Measurements from ENCODE around the gene ALLC.
A peak's percentile ranks its signal among the peaks of the same experiment; 100 is the strongest.
"Not testable (repeated sequence)": the region's sequence is repeated elsewhere in the genome, so short reads cannot be mapped to it uniquely, and the experiment has no call there.

ALLC gene

GRCh38 chr2:3626812-3627499 lies 31.0 kb upstream of the ALLC start:
- no peak for DNase-seq

DNA sequence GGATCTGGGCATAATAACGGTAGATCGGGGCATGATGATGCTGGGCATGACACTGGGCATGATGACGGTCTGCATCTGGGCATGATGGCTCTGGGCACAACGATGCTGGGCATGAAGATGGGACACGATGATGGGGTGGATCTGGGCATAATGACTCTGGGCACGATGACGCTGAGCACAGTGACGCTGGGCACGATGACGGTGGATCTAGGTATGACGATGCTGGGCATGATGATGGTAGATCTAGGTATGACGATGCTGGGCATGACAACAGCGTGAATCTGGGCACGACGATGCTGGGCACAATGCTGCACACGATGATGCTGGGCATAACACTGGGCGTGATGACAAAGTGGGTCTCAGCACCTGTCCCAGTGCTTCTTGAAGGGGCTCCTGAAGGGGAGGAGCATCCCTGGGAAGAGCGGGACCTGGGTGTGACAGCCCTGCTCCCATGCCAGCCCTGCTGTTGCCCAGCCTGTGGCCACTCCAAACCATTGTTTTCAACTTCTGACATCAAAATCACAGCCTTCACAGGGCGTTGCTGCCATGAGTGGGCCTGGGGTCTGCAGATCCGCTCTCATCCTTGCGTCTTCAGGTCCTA lies 30.4 kb upstream of the ALLC start:
- DNase-seq = no peak

DNA sequence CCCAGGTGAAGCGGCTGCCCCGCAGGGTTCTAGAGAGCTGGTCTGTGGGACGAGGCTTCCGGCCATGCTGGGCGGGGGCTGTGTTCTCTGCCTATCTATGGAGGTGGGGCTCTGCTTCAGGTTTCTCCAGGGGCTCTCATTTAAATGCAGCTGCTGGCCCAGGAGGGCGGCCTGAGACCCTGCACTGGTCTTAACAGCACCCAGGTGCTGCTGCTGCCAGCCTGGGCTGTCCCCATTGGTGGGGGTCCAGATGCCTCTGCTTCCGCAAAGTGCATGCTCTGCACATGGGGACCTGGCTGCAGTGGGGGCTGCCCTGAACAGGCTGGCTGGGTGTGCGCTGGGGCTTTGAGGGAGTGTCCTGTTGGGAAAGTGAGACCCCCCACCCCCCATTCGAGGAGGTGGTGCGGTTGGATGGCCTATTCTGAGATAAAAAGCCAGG lies 29.7 kb upstream of the ALLC start:
- no peak for DNase-seq

GRCh38 chr2:3628800-3629199 lies 29.2 kb upstream of the ALLC start:
- DNase-seq = peak; percentile 20

GRCh38 chr2:3630631-3631030 lies 27.4 kb upstream of the ALLC start:
- DNase-seq = no peak

DNA sequence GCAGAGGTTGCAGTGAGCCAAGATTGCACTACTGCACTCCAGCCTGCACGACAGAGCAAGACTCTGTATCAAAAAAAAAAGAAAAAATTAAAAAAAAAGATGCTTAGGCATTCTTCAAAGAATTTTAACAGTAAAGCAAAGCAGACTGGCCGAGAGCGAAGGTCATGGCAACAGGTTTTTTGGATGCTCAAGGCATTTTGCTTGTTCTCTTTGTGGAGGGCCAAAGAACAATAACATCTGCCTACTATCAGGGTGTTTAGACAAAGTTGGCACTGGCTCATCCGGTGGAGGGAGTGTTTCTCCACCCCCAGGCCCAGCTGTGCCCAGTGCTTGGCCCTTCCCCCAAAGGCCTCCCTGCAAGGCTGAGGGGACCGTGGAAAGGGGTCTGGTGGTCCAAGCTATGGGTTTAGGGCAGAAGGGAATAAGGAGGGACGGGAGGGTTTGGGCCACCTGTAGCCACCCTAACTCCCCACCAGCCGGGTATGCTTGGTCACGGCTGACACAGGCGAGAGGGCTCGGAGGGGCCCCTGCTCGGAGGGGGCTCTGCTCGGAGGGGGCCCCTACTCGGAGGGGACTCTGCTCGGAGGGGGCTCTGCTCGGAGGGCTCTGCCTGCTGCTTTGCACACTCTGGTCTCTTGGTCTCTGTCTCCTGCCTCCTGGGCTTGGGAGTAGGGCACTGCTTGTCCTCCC lies 26.7 kb upstream of the ALLC start:
- DNase-seq = no peak

DNA sequence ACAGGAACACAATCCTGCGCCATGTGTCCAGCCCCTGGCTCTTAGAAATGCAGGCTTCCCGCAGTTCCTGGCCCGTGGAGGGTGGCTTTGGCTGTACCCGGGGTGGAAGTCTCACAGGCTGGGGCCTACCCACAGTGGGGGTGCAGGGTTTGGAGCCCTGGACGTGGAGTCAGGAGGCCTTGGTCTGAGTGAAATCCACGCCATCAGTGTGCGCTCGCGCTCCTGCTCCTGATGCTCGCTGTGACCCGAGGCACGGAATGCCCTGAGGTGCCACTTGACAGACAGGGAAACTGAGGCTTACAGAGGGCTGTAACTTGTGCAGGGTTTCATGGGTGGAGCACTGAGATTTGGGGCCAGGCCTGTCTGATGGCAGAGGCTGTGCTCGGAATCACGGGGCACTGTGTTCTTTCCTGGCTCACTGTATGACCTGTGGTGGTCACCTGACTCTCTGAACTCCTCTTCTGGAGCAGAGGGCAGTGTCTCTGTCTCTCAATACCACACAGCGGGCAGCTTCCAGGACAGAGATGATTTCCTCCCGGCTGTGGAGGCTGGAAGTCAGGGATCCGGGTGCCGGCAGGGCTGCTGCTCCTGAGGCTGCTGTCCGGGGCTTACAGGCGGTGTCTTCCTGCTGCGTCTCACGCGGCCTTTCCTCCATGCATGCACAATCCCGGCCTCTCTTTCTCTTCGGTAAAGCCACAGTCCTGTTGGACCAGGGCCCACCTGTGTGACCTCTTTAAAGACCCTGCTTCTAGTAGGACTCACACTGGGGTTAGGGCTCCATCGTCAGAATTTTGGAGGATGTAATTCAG lies 25.9 kb upstream of the ALLC start:
- DNase-seq = no peak

DNA sequence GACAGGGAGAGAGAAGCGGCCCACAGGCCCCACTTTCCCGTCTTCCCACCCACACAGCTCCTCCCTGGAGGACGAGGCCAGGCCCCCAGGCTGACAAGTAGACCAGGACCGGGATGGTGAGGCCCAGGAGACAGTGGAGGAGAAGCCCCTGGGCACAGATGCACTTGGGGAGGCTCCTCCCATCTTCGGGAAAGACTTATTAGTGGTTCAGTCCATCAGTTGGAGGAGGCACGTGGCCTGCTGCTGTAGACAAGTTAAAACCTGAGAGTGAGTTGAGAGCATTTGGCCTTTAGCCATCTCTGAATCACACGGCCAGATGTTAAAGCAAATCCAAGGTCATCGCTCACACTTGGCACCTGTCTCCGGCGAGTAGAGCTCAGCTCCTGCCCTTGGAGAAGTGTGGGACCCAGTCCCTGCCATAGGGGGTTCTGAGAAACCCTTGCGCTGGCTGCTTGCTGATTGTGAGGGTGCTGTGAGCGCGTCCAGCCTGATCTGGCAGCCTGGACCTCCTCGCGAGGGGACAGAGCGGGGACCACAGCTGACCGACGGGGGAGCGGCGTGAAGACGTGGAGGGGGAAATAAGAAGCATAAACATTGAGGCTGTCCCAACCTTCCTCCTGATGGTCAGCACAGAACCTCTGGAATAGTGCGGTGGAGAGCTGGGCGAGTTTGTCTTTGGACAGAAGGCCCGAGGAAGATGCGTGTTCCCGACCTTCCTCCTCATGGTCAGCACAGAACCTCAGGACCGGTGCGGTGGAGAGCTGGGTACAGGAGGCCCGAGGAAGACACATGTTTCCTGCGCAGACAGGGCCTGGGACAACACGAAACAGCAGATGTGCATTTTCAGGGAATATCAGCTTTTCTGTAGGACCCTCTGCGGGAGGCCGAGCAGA lies 24.7 kb upstream of the ALLC start:
- DNase-seq = no peak

- no peak for DNase-seq
Measured at GRCh38 chr2:3633982-3634595, 23.9 kb upstream of the ALLC start.

- DNase-seq = no peak
Measured at GRCh38 chr2:3634596-3635121, 23.3 kb upstream of the ALLC start.

DNA sequence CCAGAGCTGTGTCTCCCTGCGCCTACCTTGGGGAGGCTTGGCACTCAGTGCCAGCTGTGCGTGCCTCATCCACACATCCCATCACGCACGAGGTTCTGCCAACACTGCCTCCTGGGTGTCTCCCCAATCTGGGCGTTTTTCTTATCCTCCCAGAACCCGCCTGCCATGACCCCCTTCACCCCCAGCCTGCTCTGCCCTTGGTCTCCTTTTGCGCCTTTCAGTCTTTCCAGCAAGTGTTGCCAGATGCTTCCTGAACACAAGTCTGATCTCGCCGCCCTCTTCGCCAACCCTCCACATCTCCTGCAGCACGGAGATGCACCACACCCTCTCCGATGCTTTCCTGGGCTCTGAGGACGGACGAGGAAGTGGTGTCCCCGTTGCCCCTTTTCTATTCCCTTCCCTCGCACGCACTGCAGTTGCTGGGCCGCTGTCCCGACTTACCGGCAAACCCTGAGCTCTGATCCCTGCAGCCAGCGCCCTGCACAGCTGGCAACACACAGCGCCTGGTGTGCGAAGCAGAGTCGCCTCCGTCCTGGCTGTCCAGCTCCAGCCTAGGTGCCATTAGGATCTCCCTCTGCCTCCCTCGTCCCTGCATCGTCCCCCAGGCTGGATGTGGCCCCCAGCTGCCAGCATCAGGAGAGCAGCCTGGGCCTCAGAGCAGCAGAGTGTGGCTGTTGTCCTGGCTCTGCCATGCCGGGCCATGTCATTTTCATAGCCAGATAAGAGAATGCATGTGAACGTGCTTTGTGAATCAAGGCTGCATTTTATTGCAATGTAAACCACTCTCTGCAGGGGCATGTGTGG lies 22.6 kb upstream of the ALLC start:
- DNase-seq = no peak

DNA sequence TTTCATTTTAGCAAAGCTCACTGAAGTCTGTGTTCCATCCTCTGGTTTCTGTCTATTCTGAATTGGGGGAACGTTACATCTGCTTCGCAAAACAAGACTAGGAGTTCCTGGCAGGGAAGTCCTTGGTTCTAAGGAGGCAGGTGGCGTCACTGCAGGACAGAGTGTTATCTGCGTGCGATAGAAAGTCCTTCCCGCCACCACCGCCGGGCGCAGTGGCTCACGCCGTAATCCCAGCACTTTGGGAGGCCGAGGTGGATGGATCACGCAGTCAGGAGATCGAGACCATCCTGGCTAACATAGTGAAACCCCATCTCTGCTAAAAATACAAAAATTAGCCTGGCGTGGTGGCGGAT lies 22.0 kb upstream of the ALLC start:
- not testable (repeated sequence) for DNase-seq

DNA sequence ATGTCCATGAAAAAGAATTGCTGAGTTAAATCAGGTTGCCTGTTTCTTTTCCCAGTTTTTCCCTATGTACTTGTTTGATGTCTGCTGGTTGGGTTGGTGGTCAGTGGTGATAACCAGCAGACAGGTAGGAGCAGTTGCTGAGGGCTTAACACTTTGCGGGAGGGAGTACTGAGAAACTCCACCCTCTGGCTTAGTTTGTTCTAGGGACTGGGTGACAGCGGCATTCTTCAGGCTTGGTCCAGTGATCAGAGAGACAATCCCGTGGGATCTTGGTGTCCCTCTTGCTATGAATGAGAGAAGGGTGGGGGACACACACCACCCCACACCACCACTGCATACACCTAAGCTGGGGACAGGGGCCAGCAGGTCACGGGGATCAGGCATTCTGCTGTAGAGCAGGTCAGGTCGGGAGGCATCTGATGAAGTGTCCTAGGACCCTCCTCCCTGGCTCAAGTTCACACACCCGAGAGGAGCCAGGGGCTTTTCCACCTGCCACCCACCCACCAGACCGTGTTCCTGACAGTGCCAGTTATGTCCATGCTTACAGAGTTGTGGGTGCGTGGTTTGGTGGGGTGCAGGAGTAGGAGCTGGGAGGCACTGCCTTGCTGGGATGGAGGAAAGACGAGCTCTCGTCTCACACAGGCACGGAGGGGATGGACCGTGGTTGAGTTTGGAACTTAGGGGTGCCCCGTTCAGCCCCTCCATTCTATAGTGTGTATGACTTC lies 21.3 kb upstream of the ALLC start:
- DNase-seq = no peak

DNA sequence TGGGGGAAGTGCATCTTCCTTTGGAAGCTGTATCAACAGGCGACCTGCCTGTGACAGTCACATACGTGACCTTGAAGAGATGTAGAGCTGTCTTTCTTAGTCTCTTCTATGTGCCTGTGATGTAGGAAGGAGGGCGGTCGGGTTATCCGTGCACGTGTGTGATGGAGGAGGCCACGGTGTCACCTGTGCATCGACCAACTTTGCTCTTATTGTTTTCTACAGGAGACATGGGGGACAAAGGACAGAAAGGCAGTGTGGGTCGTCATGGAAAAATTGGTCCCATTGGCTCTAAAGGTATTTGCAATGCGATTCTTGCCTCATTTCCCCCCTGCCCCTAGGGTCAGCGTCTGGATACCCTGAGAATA lies 20.7 kb upstream of the ALLC start:
- no peak for DNase-seq

DNA sequence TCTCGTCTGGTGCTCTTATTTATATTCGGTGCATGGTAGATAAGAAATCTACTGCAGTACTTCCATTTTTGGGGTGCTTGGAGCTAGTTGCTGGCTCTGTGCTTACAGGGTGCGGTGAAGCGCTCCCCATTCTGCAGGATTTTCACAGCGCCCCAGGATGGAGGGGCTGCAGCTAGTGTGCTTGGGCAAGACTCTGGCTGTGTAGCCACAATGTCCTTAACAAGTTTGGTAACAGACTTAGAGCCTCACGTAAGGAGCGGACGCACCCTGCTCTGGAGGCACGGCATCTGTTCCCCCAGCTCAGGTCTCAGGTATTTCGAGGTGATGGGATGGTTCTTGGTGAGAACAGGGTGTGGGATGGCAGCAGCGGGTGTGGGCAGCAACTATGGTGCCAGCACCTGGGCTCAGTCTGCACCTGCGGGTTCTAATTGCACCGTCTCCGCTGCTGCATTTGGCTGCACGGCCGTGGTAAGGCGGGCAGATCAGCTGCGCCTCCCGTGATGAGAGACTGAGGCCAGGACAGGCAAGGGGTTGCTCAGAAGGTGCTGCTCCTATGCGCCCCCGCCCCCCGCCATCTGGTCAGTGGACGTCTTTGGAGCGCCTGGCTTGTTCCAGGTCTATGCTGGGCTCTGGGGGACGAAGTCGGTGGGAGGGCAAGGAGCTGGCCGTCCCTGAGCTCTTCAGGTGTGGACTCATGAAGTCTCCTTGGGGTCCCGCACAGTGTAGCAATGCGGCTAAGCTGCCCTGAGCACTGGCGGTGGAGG lies 20.1 kb upstream of the ALLC start:
- no peak for DNase-seq

DNA sequence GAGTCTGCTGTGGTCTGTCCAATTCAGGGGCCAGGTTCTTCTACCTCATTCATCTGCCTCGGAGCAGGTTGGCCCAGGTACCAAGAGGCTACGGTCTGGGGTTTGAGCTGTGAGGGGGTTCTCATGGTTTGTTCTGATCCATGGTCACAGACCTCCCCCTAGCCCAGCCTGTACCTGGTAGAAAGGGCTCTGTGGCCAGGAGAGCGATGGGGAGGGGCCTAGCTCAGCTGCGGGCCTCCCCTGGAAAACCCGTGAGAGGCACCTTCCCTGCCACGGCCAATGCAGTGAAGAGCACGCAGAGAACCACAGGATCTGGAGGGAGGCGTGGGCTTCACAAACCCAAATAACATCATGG lies 19.6 kb upstream of the ALLC start:
- no peak for DNase-seq

DNA sequence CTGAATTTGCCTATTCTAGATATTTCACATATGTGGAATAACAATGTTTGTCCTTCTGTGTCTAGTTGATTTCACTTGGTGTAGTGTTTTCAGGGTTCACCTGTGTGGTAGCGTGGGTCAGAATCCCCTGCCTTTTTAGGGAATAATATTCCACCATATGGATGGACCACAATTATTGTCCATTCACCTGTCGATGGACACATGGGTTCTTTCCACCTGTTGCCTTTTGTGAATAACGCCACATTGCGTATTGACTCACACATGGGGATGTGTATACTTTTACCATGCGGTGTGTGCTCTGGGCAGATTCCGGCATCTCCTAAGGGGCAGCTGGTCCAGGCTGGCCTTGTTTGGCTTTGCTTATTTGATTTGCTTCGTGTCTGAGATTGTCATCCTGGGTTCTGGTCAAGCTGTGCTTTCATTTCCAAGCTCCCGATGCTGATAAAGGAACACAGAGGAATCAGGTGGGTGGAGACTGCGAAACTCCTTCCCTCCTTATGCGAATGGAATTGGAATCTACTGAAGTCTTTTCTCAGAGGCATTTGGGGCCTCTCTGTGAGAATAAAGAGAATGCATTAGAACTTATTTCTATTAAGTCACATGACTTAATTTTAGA lies 18.9 kb upstream of the ALLC start:
- no peak for DNase-seq

GRCh38 chr2:3639653-3640052 lies 18.3 kb upstream of the ALLC start:
- DNase-seq = no peak

DNA sequence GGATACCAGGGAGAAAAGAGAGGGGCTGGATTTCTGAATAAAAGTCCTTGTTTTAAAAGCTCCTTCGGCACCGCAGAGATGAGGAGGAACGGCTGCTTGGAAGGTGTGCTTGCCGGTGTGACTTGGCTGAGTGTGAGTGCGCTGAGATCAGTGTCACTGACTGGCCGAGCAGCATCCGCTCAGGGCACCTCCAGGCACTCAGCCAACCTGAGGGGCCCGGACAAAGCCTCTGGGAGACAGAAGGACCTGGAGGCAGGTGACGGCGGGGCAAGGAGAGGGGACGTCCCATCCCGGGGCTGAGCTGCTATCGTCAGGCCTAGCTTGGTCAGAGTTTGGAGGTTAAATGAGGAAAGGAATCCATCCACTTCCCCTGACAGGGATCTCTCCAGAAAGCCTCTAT lies 16.8 kb upstream of the ALLC start:
- DNase-seq = no peak
